ENCODE data around the gene CENPB.
A peak's percentile ranks its signal among the peaks of the same experiment; 100 is the strongest.
"Not testable (repeated sequence)": the region's sequence is repeated elsewhere in the genome, so short reads cannot be mapped to it uniquely, and the experiment has no call there.

Gene CENPB

DNA sequence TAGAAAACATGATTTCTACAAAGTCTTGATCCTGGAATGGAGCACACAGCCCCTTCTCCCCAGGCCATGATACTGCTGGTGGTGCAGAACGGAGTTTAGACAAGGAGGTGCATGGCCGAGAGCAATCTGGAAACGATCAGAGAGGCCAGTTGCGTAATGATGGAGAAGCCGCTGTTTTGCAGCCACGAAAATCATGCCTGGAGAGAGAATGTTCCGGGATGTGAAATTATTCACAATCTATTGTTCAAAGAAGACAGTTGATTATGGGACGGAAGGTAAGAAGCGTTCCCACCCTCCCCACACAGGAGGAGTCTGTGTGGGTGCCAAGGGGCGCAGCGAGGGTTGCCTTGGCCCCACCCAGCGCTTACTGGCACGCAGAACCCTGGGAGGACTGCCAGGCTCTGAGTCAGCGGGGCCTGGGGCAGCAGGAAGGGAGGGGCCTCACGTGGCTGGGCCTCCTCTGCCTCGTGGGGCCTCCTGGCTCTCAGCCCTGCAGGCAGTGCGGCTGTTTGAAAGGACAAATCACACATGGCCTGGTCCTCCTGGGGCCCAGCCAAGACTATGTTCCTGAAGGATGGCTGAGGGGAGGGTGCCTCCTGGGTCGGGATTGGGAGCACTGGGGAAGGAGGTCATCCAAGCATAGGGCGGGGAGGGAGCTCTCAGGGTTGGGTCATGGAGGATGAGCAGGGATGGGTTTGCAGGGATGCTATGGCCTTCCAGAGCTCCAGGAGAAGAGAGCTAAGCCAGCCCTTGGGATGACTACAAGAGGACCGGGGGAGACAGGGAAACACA, 25.1 kb upstream of the CENPB start:
- DNase-seq = peak; percentile 96

DNA sequence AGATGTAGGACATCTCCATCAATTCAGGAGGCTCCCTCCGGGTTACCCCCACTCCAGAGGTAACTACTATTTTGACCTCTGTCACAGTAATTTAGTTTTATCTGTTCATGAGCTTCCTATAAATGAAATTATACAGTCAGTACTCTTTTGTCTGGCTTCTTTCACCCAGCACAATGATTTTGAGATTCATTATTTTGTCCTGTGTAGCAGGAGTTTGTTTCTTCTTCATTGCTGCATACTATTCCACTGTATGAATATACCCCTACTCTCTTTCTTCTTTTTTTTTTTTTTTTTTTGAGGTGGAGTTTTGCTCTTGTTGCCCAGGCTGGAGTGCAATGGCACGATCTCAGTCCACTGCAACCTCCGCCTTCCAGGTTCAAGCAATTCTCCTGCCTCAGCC, 22.0 kb upstream of the CENPB start:
- DNase-seq = no peak

DNA sequence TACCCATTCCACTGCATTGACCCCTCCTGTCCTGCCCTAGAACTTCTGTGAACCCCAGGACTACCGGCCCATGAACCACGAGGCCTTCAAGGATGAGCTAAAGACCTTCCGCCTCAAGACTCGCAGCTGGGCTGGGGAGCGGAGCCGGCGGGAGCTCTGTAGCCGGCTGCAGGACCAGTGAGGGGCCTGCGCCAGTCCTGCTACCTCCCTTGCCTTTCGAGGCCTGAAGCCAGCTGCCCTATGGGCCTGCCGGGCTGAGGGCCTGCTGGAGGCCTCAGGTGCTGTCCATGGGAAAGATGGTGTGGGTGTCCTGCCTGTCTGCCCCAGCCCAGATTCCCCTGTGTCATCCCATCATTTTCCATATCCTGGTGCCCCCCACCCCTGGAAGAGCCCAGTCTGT, 18.2 kb upstream of the CENPB start:
- DNase-seq = no peak

DNA sequence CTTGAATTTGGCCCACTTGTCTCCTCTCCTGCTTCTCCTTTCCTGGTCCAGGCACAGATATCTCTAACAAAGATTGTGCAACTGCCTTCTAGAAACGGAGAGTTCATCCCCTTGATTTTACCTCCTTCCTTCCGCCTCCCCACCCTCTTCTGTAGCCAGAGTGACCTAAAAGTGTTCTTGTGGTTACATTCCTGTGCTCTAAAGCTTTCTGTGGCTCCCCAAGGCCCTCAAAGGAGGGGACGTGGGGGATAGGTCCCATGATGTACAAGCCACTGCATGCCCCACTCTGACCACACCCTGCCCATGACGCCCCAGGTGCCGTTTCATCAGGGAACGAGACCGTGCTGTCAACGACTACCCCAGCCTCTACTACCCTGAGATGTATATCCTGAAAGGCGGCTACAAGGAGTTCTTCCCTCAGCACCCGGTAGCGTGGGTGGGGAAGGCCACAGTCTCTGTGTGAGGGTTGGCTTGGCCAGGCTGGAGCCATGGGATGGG, 17.8 kb upstream of the CENPB start:
- no peak for DNase-seq

DNA sequence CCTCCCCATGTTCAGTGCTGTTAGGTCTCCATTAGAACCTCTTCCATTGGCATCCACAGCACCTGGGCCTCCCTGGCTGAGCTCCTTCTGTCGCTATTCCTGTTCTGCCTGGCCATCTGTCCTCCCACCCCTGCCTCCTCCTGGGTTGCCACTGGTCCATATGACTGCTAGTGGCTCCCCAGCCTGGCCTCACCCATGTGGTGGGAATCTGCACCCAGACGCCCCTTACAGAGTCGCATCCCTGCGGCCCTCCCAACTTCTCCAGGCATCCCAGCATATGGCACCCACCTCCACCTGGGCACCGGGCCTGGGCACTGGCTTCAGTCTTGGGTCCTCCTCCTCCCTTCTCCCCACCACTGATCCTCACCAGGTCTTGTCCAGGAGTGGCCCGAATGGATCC, 17.3 kb upstream of the CENPB start:
- DNase-seq = no peak

DNA sequence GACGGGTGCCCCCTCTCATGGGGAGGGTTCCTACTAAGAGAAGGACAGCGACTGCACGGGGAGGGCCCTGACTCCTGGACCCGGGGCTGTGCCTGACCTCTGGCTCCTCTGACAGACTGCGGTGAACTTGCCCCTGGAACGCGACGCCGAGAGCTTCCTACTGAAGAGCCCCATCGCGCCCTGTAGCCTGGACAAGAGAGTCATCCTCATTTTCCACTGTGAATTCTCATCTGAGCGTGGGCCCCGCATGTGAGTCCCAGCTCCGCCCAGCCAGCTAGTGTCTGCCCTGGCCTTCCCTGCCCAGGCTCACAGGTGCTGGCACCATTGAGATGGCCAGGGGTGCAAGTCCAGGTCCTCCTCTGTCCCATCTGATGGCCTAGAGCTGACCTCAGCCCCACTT, 16.7 kb upstream of the CENPB start:
- no peak for DNase-seq

DNA sequence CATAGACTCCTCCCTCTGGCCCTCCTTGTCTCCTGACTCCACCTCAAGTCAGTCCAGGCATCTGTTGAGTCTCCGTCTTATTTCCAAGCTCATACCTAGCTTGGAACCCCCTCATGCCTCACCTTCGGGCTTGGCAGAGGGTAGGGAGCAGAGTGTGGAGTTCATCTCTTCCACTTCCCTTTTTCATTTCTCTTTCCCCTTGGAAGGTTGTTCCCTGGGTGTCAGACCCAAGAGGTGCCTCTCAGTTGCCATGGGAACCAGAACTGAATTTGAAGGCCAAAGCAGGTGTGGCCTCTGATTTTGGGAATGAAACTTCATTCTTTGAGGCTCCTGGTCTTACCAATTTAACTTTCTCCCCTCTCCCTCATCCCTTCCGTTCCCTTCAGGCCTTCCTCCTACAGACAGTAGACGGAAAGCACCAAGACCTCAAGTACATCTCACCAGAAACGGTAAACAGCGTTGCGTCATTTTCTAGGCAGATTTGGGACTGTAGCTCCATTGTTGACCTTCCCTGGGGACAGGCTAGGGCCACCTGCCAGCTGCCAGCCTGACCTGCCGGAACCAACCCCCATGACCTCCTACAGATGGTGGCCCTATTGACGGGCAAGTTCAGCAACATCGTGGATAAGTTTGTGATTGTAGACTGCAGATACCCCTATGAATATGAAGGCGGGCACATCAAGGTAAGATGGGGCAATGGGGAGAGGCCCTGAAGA, 16.1 kb upstream of the CENPB start:
- DNase-seq = no peak

DNA sequence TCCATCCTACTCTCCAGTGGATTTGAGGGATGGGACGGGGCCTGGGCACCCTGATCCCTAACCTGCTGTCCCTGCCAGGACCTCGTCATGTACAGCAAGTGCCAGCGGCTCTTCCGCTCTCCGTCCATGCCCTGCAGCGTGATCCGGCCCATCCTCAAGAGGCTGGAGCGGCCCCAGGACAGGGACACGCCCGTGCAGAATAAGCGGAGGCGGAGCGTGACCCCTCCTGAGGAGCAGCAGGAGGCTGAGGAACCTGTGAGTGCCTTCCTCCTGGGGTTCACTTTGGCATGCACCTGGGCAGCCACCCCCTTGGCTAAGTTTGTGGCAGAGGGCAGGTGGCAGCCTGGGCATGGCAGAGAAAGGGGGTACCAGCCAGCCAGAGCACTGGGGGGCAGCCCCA, 15.3 kb upstream of the CENPB start:
- DNase-seq = no peak

DNA sequence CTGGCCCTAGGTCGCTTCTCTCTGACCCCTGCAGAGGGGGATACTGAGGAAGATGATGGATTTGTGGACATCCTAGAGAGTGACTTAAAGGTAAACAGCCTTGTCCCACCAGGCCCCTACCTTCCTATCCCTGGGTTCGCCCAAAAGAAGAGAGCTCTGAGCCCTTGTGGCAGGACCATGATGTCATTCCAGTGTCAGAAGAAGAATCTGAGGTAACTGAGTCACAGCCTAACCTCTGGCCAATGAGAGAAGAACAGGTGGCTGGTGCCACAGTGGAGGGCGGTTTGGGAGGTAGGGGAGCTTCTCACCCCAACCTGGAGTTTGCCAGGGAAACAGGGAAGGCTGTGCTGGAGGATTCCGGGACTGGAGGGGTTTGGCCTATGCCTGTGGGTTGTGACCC, 14.8 kb upstream of the CENPB start:
- DNase-seq = no peak

DNA sequence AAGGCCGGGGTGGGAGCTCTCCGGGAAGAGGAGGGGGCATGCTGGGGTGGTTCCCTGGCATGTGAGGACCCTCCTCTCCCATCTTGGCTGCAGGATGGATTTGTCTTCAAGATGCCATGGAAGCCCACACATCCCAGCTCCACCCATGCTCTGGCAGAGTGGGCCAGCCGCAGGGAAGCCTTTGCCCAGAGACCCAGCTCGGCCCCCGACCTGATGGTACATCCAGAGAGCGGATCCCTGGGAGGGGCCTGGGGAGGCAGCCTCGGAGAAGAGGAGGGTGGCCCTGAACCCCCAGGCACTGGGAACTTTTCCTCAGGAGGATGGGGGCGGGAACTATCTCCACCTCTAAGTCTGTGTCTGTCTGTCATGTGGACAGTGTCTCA, 14.3 kb upstream of the CENPB start:
- no peak for DNase-seq

DNA sequence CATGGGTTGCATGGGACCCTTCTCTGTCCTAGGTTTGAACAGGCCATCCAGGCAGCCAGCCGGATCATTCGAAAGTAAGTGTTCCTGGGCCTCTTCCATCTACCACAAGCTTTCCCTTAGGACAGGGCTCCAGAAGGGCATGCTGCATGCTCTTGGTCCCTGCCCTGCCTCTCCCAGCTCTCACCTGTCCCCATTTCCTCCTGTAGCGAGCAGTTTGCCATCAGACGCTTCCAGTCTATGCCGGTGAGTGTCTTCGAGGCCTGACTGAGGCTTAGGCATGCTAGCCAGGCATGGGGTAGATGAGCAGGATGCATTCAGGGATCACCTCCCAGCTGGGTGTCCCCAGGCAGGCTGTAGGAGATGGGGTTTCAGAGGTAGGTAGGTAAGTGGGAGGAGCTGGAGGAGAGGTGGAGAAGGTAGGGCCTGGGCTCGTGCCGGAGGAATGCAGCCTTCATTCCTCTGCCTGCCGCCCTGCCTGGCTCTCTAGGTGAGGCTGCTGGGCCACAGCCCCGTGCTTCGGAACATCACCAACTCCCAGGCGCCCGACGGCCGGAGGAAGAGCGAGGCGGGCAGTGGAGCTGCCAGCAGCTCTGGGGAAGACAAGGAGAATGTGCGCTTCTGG, 13.8 kb upstream of the CENPB start:
- no peak for DNase-seq

DNA sequence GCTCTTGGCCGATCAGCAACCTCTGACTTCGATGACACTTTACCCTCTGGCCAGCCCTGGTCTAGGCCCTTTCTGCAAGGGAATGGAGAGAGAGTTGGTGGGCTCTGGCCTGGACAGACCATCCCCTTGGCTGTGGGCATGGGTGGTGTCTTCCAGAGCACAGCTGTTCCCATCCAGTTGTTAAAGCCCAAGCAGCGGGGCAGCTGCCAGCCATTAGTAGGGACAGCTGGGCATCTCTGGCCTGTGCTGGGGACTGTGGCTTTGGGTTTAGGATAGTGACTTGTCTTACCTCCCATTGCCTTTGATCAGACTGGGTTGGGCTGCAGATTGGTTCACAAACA, 12.3 kb upstream of the CENPB start:
- no peak for DNase-seq

DNA sequence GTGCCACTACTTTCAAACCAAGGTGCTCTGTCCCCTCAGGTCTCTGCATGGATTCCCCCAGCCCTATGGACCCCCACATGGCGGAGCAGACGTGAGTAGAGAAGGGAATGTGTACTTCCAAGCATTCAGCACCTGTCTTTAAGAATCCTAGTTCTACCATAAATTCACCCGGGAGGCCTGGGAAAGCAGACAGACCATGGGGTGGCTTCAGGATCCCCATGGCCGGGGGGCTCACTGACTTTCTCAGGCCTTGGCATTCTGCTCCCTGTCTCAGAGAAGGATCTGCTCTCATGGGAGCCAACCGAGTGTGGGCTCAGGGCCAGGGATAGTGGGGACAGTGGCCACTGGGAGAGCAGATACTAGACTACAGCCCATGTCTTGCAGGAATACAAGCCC, 11.8 kb upstream of the CENPB start:
- DNase-seq = no peak

DNA sequence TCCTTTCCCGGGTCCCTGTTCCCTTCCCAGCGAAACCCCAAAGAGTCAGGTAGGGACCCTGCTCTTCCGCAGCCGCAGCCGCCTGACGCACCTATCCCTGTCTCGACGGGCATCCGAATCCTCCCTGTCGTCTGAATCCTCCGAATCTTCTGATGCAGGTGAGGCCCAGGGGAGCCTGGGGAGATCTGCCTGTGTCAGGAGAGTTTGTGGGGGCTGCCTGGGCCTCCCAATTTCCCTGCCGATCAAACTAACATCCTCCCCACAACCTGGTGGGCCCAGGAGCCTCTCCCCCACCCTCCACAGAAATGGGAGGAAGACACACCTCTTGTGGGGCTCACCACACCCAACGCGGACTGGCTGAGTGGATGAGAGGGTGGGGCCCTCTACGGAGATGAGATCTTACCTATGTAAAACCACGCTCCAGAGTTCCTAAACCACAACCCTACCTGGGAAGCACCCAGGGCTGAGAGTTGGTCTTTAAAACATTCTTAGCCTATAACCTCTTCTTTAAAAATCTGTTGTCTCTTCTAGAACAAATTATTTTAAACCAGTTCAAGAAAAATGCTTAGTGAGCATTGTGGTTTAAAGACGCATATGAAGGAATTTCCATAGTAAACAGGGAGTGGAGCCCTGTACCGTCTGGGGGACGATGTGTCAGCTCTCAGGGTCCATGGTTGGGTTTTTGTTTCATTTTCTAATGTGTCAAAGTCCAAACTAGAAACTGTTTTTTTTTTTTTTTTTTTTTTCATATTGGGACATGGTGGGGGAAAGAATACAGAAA, 11.2 kb upstream of the CENPB start:
- DNase-seq = peak; percentile 82

DNA sequence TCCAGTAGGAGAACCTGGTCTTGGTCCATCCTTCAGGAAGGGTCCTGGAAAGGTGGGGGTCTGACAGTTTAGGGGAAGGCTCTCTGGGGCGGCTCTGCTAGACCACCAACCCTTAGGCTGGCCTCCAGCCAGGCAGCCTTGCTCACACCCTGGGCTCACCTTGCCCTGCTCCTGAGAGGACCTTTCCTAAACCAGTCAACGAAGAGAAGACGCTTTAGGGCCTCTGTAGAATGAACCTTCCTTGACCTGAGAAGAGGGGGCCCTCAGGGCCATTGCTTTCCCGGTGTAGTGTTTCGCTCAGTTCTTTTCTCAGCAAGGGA, 10.6 kb upstream of the CENPB start:
- DNase-seq = no peak

DNA sequence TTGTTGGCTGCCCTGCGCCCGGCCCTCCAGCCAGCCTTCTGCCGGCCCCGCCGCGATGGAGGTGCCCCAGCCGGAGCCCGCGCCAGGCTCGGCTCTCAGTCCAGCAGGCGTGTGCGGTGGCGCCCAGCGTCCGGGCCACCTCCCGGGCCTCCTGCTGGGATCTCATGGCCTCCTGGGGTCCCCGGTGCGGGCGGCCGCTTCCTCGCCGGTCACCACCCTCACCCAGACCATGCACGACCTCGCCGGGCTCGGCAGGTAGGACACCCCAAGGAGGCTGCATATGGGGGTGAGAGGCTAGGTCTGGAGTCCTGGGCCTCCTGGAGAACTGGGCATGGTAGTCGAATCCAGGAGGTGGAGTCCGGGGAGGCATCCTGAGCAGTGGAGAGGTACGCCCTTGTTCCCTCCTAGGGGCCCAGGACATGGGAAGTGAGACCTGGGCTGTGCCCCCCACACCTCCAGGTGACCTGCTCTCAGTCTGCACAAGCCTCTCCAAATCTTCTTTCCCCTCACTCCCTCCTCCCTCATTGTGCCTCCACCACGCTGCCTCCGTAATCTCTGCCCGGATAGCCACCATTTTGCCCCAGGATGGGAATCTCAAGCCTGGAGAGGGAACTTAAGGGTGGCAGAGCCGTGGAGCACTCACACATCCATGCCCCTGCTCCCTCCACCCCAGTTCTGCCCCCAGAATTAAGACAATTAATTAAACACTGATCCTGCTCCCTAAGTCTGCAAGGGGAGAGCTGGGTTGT, 10.1 kb upstream of the CENPB start:
- no peak for DNase-seq

DNA sequence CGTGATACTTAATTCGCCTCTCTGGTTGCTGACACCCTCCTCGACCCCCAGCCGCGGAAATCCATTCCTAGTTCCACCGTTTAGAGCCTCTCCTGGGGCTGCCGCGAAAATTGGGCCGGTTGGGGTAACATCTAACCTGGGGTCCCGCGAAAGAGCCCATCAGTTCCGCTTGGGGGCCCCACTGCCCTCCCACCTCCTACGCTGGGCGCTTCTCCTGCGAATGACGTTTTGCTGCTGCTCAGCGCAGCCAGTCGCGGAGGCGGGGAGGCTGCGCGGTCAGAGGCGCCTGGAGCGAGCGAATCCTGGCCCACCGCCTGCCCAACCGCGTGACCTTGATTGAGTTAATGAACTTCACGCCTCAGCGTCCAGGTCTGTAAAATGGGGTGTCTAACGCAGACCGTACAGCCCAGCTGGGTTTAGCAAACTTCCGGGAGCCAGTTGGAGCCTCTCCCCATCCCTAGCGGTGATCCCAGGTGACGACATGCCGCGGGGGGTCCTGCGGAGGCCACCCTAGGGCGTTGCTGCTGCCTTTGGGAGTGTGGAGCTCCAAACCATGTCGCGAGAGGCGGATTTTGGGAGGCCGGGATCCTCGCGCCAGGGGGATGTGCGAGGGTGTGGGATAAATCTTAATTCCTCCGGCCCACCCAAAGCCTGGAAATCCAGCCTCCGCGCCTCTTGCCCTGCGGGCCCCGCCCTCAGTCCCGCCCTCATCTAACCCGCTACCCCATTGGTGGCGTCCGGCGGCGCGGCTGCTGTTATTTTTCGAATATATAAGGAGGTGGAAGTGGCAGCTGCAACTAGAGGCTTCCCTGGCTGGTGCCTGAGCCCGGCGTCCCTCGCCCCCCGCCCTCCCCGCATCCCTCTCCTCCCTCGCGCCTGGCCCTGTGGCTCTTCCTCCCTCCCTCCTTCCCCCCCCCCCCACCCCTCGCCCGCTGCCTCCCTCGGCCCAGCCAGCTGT, 9.2 kb upstream of the CENPB start, which contains the start of gene CDC25B:
Gene CDC25B, plus strand, starts transcription at position 800 of the 958 bp plus-strand sequence. CDS start 222 bp downstream, outside the sequence.
- peak; percentile 88 for DNase-seq

DNA sequence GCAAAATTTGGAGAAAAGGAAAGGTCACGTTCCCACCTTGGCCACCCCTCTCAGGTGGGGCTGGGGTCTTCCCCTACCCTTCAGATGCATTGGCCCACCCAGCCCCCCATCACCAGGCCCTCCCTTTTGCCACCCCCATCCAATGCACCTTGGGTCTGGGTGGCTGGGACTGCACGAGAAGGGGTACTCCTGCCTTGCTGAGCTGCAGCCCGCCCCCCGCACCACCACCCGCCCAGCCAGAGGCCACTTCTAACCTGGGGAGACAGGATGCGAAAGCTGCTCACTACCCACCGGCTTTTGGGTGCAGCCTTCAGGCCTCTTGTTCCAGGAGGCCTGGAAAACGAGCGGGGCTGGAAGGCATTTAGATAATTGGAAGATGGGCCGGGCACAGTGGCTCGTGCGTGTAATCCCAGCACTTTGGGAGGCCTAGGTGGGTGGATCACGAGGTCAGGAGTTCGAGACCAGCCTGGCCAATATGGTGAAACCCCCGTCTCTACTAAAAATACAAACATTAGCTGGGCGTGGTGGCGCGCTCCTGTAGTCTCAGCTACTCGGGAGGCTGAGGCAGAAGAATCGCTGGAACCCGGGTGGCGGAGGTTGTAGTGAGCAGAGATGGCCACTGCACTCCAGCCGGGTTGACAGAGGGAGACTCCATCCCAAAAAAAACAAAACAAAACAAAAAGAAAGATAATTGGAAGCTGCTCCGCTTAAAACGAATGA, 8.3 kb upstream of the CENPB start:
- no peak for DNase-seq

DNA sequence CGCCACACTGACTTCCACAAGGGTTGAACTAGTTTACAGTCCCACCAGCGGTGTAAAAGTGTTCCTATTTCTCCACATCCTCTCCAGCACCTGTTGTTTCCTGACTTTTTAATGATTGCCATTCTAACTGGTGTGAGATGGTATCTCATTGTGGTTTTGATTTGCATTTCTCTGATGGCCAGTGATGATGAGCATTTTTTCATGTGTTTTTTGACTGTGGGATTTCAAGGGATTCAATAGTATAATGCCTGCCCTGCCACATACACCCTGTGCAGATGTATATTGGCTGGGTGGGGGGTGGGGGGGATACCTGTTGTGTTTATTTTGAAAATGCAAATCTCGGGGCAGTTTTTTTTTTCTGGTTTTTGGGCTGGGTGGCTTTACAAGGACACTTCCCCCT, 7.6 kb upstream of the CENPB start:
- DNase-seq = not testable (repeated sequence)

DNA sequence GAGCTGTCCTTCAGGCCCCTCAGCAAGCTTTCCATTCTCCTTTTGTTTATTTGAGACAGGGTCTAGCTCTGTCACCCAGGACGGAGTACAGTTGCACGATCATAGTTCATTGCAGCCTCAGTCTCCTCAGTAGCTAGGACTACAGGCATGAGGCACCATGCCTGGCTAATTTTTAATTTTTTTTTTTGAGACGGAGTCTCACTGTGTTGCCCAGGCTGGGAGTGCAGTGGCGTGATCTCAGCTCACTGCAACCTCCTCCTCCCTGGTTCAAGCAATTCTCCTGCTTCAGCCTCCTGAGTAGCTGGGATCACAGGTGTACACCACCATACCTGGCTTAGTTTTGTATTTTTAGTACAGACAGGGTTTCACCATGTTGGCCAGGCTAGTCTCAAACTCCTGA, 2.7 kb upstream of the CENPB start:
- not testable (repeated sequence) for DNase-seq

DNA sequence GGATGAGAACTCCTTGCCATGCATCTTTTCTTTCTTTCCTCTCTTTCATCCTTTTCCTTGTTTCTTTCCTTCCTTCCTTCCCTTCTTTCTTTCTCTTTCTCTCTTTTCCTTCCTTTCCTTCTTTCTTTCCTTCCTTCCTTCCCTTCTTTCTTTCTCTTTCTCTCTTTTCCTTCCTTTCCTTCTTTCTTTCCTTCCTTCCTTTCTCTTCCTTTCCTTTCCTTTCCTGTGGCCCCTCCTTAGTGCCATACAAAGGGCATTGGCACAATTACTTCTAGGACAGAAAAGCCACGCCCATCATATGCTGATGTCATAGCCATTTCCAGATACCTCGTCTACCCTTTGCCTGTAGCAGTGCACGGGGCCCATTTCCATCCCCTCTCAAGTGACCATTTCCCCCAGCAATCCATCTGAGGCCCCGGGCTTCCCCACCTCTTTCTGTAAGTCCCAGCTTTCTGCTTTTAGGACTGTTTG, 2.2 kb upstream of the CENPB start:
- no peak for DNase-seq
